ENCODE measurements around the gene NOX5. TPM values are rescaled to one million over a fixed set of nuclear protein-coding genes. Genes with fewer than 3 reads are reported as not detected.

Gene NOX5
- total RNA-seq, 1 experiment from 2014 or later = 0.91 TPM

GRCh38 chr15:69092159-69092558 is 77.7 kb downstream of the NOX5 start:
- BruUV-seq (replicated peaks) = no TSS peak
- Histone ChIP-seq H3K79me2 (ENCODE audit: insufficient read depth, low read length) (no peaks in the 10 kb centered on the region), H3K9ac (ENCODE audit: low read length) (no peak overlapping the region), H4K20me1 (ENCODE audit: insufficient read depth) (no peaks in the 10 kb centered on the region), H3K4me3 (replicated peaks in 1 of 2; ENCODE audit: low read depth in 1 of 2, low read length in 2 of 2) (no peak overlapping the region), H3K27me3 (ENCODE audit: insufficient read depth, low read length) (peaks cover 8% of the 10 kb centered on the region; the same call in 1 of the 2 replicates), H3K9me3 (ENCODE audit: control insufficient read depth in 1 of 2, insufficient read depth in 1 of 2, low read depth in 1 of 2, low read length in 2 of 2) (no peaks in the 10 kb centered on the region), H3K4me2 (ENCODE audit: low read length) (peak overlapping the region; percentile 66), H3K9me2 (ENCODE audit: insufficient read depth) (no peaks in the 10 kb centered on the region), H3K27ac (ENCODE audit: low read depth, low read length) (no peak overlapping the region), H3K36me3 (ENCODE audit: control insufficient read depth in 1 of 2, insufficient read depth in 2 of 2, low read length in 2 of 2) (no peaks in the 10 kb centered on the region), H3K4me1 (ENCODE audit: control insufficient read depth in 1 of 2, insufficient read depth in 2 of 2, low read length in 2 of 2) (peaks cover 21 to 26% of the 10 kb centered on the region in 2 experiments), H2AFZ (ENCODE audit: low read depth, low read length, poor library complexity, severe bottlenecking) (peak overlapping the region; percentile 93)
- RAD21 ChIA-PET (ENCODE audit: low non-redundant PET in 1 of 2, low total read pairs in 2 of 2, uncharacterized antibody in 2 of 2, unreplicated experiment in 2 of 2) = interaction anchor here in 1 of 2 experiments (0.5 kb wide), 1 partner anchor 17 kb away, joined by 3 read pairs; no protein-coding TSS in a partner anchor
- intact Hi-C loops (cut with micrococcal nuclease) = no loop called here
- no peak for DNase-seq (ENCODE audit: low read depth, low spot score)
- CTCF ChIA-PET = no interaction called here
- POLR2A ChIA-PET = no interaction called here
- ATAC-seq = peak; percentile 56
- TF ChIP-seq CEBPB (IDR thresholded peaks at IDR 0.05; ENCODE audit: low read depth) (peak; percentile 24; the same call in 1 of the 2 replicates), FOSL1 (IDR thresholded peaks at IDR 0.05; ENCODE audit: low read depth) (peak; percentile 46; the same call in 1 of the 2 replicates), ELF1 (IDR thresholded peaks at IDR 0.05; ENCODE audit: borderline replicate concordance, low read depth) (no peak), TCF7L2 (IDR thresholded peaks at IDR 0.05; ENCODE audit: borderline replicate concordance, extremely low read depth, insufficient read depth, insufficient read length) (no peak), POLR2AphosphoS5 (IDR thresholded peaks at IDR 0.05; ENCODE audit: low read depth, low read length) (no peak), SP1 (IDR thresholded peaks at IDR 0.05; ENCODE audit: low read depth) (0 out of 2 replicates have a peak, but pooled peaks have one; percentile 0), POLR2A (IDR thresholded peaks at IDR 0.05; ENCODE audit: borderline replicate concordance, extremely low read depth, insufficient read depth, insufficient read length) (no peak)
- TF ChIP-seq, protein P1, sequence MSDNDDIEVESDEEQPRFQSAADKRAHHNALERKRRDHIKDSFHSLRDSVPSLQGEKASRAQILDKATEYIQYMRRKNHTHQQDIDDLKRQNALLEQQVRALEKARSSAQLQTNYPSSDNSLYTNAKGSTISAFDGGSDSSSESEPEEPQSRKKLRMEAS (IDR thresholded peaks at IDR 0.05) = no peak

DNA sequence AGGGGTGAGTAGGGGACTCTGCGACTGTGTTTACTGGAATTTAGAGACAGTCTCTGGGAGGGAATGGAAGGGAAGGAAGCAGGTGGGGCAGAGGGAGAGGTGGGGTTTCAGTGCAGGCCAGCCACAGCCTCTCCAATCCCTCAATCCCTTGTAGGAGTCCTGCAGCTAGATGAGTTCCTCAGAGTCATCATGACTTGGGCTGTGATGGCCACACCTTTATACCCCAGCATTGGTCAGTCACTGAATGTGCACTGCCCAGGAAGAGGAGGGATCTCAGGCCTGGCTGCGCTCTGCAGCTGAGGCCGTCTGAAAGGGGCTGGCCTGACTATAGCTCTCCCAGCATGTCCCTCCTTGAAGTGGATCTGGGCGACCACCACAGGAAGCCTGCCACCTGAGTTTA is 78.6 kb downstream of the NOX5 start:
- ChIA-PET POLR2A (no interaction called here), RAD21 (ENCODE audit: low non-redundant PET in 1 of 2, low total read pairs in 2 of 2, uncharacterized antibody in 2 of 2, unreplicated experiment in 2 of 2) (no interaction called here), CTCF (no interaction called here)
- no peaks in the 10 kb centered on the region for H3K9me2 ChIP-seq (ENCODE audit: insufficient read depth)
- no peaks in the 10 kb centered on the region for H4K20me1 ChIP-seq (ENCODE audit: insufficient read depth)
- H3K27ac ChIP-seq (ENCODE audit: low read depth, low read length) = no peak overlapping the region
- H3K4me1 ChIP-seq (ENCODE audit: control insufficient read depth in 1 of 2, insufficient read depth in 2 of 2, low read length in 2 of 2) = peaks cover 21 to 26% of the 10 kb centered on the region in 2 experiments
- no peak overlapping the region for H3K9ac ChIP-seq (ENCODE audit: low read length)
- peak overlapping the region; percentile 66 for H3K4me2 ChIP-seq (ENCODE audit: low read length)
- no peaks in the 10 kb centered on the region for H3K9me3 ChIP-seq (ENCODE audit: control insufficient read depth in 1 of 2, insufficient read depth in 1 of 2, low read depth in 1 of 2, low read length in 2 of 2)
- intact Hi-C loops (cut with micrococcal nuclease) = no loop called here
- no peaks in the 10 kb centered on the region for H3K79me2 ChIP-seq (ENCODE audit: insufficient read depth, low read length)
- H3K36me3 ChIP-seq (ENCODE audit: control insufficient read depth in 1 of 2, insufficient read depth in 2 of 2, low read length in 2 of 2) = no peaks in the 10 kb centered on the region
- peaks cover under 1% of the 10 kb centered on the region; the same call in 1 of the 2 replicates for H3K27me3 ChIP-seq (ENCODE audit: insufficient read depth, low read length)
- DNase-seq (ENCODE audit: low read depth, low spot score) (no peak), ATAC-seq (peak; percentile 83)
- no peak for TF ChIP-seq SP1 (IDR thresholded peaks at IDR 0.05; ENCODE audit: low read depth)
- TF ChIP-seq CBX3 (IDR thresholded peaks at IDR 0.05; ENCODE audit: low read depth) = no peak
- no peak for TF ChIP-seq TCF7L2 (IDR thresholded peaks at IDR 0.05; ENCODE audit: borderline replicate concordance, extremely low read depth, insufficient read depth, insufficient read length)
- no peak for TF ChIP-seq RAD21 (IDR thresholded peaks at IDR 0.05; ENCODE audit: low read depth)
- TF ChIP-seq ELF1 (IDR thresholded peaks at IDR 0.05; ENCODE audit: borderline replicate concordance, low read depth) = no peak
- no peak for TF ChIP-seq CEBPB (IDR thresholded peaks at IDR 0.05; ENCODE audit: low read depth)
- TF ChIP-seq YY1 (IDR thresholded peaks at IDR 0.05; ENCODE audit: extremely low read depth, insufficient replicate concordance, low read depth, low read length) = no peak
- TF ChIP-seq POLR2AphosphoS5 (IDR thresholded peaks at IDR 0.05; ENCODE audit: low read depth, low read length) = no peak
- H3K4me3 ChIP-seq (replicated peaks in 1 of 2; ENCODE audit: low read depth in 1 of 2, low read length in 2 of 2) = no peak overlapping the region
- H2AFZ ChIP-seq (ENCODE audit: low read depth, low read length, poor library complexity, severe bottlenecking) = no peak overlapping the region
- BruUV-seq (replicated peaks) = no TSS peak
